PC-3 (cell line): ENCODE measurements around the gene UBALD2. TPM values are rescaled to one million over a fixed set of nuclear protein-coding genes. Genes with fewer than 3 reads are reported as not detected.

Source experiments
- ATAC-seq: fragments of 200-7000 bp; cut with Tn5 transposase; 2 replicates; pipeline ENCODE4 v1.9.1; 2020; ENCODE audit warnings: mild to moderate bottlenecking, moderate library complexity
- BruUV-seq: library from RNA; stranded (reverse); fragments of 400-500 nt; replicated peaks from 2 replicates; lab custom pipeline; 2021; lab: Mats Ljungman, UMichigan
- CTCF ChIA-PET: fragments of 300-600 bp; sonication (Branson Sonifier 250); formaldehyde crosslinking; loops from one replicate; lab custom pipeline; 2022; ENCODE audit warnings: antibody characterized with exemption; lab: Charles Lee
- POLR2A ChIA-PET: fragments of 300-600 bp; sonication (Branson Sonifier 250); formaldehyde crosslinking; loops from one replicate; lab custom pipeline; 2022; ENCODE audit warnings: antibody characterized with exemption; ENCODE audit not compliant: unreplicated experiment; lab: Charles Lee
- DNase-seq: peaks from one replicate; pipeline ENCODE4 v3.0.0-alpha.2; 2015
- H2AFZ ChIP-seq: fragments of 300-600 bp; sonication (generic); 2 replicates; pipeline ENCODE4 v1.6.0; 2016; ENCODE audit warnings: antibody characterized with exemption, low read length
- H3F3A ChIP-seq: fragments of 300-600 bp; sonication (generic); one replicate; pipeline ENCODE4 v1.6.0; 2017; ENCODE audit warnings: antibody characterized with exemption, low read length, control low read depth, mild to moderate bottlenecking; ENCODE audit not compliant: unreplicated experiment
- H3K27ac ChIP-seq: fragments of 300-600 bp; sonication (generic); 2 replicates; pipeline ENCODE4 v1.5.1; 2016; ENCODE audit warnings: mild to moderate bottlenecking, low read length
- H3K27me3 ChIP-seq: fragments of 300-600 bp; sonication (generic); 2 replicates; pipeline ENCODE4 v1.6.1; 2016; ENCODE audit warnings: low read length, mixed read lengths
- H3K36me3 ChIP-seq: fragments of 300-600 bp; sonication (generic); 2 replicates; pipeline ENCODE4 v1.6.1; 2016; ENCODE audit warnings: low read depth, mixed run types, low read length, mixed read lengths
- H3K4me1 ChIP-seq: fragments of 300-600 bp; sonication (generic); 2 replicates; pipeline ENCODE4 v1.5.1; 2016; ENCODE audit warnings: low read length; ENCODE audit not compliant: insufficient read depth
- H3K4me2 ChIP-seq: fragments of 300-600 bp; sonication (generic); 2 replicates; pipeline ENCODE4 v1.6.0; 2016; ENCODE audit warnings: low read length
- H3K4me3 ChIP-seq: fragments of 300-600 bp; sonication (generic); 2 replicates; pipeline ENCODE4 v1.5.1; 2016; ENCODE audit warnings: mild to moderate bottlenecking, low read length, mixed read lengths
- H3K79me2 ChIP-seq: fragments of 300-600 bp; sonication (generic); 2 replicates; pipeline ENCODE4 v1.6.1; 2017; ENCODE audit warnings: low read length, mixed read lengths
- H3K9ac ChIP-seq: fragments of 300-600 bp; sonication (generic); 2 replicates; pipeline ENCODE4 v1.6.0; 2016; ENCODE audit warnings: mild to moderate bottlenecking, low read length
- H3K9me2 ChIP-seq: fragments of 300-600 bp; sonication (generic); replicated peaks from 2 replicates; pipeline ENCODE4 v1.6.1; 2016; ENCODE audit warnings: mixed run types, low read length, mixed read lengths
- H3K9me3 ChIP-seq: fragments of 300-600 bp; sonication (generic); 2 replicates; pipeline ENCODE4 v1.6.1; 2016; ENCODE audit warnings: low read length, mixed read lengths
- H4K20me1 ChIP-seq: fragments of 300-600 bp; sonication (generic); 2 replicates; pipeline ENCODE4 v1.6.1; 2016; ENCODE audit warnings: low read length, mixed read lengths
- CTCF ChIP-seq: fragments of 300-600 bp; sonication (generic); conservative IDR thresholded peaks from 2 replicates; pipeline ENCODE4 v1.5.1; 2017; ENCODE audit warnings: antibody characterized with exemption, low read depth, mild to moderate bottlenecking, low read length
- EZH2 ChIP-seq: fragments of 300-600 bp; sonication (generic); IDR thresholded peaks from one replicate; pipeline ENCODE4 v1.6.1; 2017; ENCODE audit warnings: antibody characterized with exemption, mild to moderate bottlenecking, low read length; ENCODE audit not compliant: unreplicated experiment
- EZH2phosphoT487 ChIP-seq: fragments of 300-600 bp; sonication (generic); IDR thresholded peaks from 2 replicates; pipeline ENCODE4 v1.6.1; 2018; ENCODE audit warnings: mild to moderate bottlenecking, antibody characterized with exemption, low read length, borderline replicate concordance
- intact Hi-C: fragments of 100-400 bp; cut with micrococcal nuclease; formaldehyde crosslinking; loops from 2 replicates; pipeline ENCODE4 v1.9.0; 2023
- total RNA-seq: library from RNA; depleted of rRNA; stranded (reverse); fragments of >200 nt; gene quantifications from 2 replicates; pipeline ENCODE4 v1.2.3, GENCODE V29; 2014

Gene UBALD2
- total RNA-seq, 1 experiment from 2014 or later = 59.5 TPM

DNA sequence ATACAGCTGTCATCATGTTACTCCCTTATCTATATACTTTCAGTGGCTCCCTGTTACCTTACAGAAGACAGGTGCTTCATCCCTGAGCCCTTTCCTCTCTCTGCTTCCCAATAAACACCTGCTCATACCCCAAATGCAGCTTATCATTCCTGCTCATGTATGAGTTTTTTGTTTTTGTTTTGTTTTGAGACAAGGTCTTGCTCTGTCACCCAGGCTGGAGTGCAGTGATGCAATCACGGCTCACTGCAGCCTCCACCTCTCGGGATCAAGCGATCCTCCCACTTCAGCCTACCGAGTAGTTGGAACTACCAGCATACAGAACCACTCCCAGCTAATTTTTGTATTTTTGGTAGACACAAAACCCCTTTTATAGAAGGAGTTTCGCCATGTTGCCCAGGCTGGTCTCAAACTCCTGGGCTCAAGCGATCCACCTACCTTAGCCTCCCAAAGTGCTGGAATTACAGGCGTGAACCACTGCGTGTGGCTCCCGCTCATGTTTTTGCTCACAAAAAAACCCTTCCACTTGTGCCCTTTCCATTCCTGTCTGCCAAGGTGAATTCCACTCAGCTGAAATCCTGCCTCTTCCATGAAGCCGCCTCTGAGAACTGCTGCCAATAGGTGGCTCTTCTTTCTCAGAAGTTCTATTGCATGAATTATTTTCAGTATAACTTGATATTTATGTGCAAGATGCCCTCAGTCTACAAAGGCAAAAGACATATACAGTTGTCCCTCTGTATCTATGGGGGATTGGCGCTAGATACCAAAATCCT, 16.9 kb upstream of the UBALD2 start:
- Histone ChIP-seq H3K4me3 (no peak overlapping the region), H3K9ac (no peak overlapping the region), H3K79me2 (no peaks in the 10 kb centered on the region), H3K4me1 (peaks cover 31% of the 10 kb centered on the region), H3K27me3 (no peaks in the 10 kb centered on the region), H3K9me3 (no peaks in the 10 kb centered on the region), H3K4me2 (no peak overlapping the region), H3K36me3 (no peaks in the 10 kb centered on the region), H4K20me1 (no peaks in the 10 kb centered on the region), H3F3A (peaks cover 9% of the 10 kb centered on the region), H3K9me2 (no peaks in the 10 kb centered on the region), H2AFZ (no peak overlapping the region), H3K27ac (no peak overlapping the region)
- ATAC-seq (no peak), DNase-seq (peak; percentile 43)
- ChIA-PET CTCF (interaction anchor here (0.7 to 1.9 kb wide), 4 partner anchors 17 to 41 kb away, joined by 3 to 12 read pairs (median 4); partner anchors contain the start of gene UBALD2), POLR2A (no interaction called here)
- peak; percentile 65 for TF ChIP-seq CTCF
- no peak for TF ChIP-seq EZH2
- no TSS peak for BruUV-seq
- intact Hi-C loops = loop anchor here (1.0 kb wide), 1 partner anchor 31 kb away; no protein-coding TSS in a partner anchor

- peaks cover 10% of the 10 kb centered on the region for H3F3A ChIP-seq
- H3K27ac ChIP-seq = no peak overlapping the region
- no peaks in the 10 kb centered on the region for H3K36me3 ChIP-seq
- peaks cover 33% of the 10 kb centered on the region for H3K4me1 ChIP-seq
- TF ChIP-seq EZH2 (no peak), CTCF (no peak), EZH2phosphoT487 (no peak)
- no peak for ATAC-seq
- BruUV-seq = no TSS peak
- H3K4me2 ChIP-seq = no peak overlapping the region
- no peak overlapping the region for H2AFZ ChIP-seq
- H3K4me3 ChIP-seq = no peak overlapping the region
- ChIA-PET CTCF (no interaction called here), POLR2A (interaction anchor here (0.8 kb wide), 1 partner anchor 11 kb away, joined by 3 read pairs; no protein-coding TSS in a partner anchor)
- H3K79me2 ChIP-seq = no peaks in the 10 kb centered on the region
- no peaks in the 10 kb centered on the region for H3K9me3 ChIP-seq
- intact Hi-C loops = no loop called here
- no peaks in the 10 kb centered on the region for H3K9me2 ChIP-seq
- no peak for DNase-seq
- H3K27me3 ChIP-seq = no peaks in the 10 kb centered on the region
- no peaks in the 10 kb centered on the region for H4K20me1 ChIP-seq
- no peak overlapping the region for H3K9ac ChIP-seq
Measured at GRCh38 chr17:76250141-76250540, 15.0 kb upstream of the UBALD2 start.
